Heart left ventricle (tissue), 13 donors: ENCODE results near the gene ADGRB2.

ENCODE experiments used
- POLR2A ChIP-seq, 2 donors: fragments of 450-650 bp; IDR thresholded peaks; one replicate each; pipeline ENCODE4 v1.6.1; 2017; ENCODE audit warnings: antibody characterized with exemption in 2 of 2, mild to moderate bottlenecking in 2 of 2, moderate library complexity in 2 of 2
- TF ChIP-seq, protein P1 (sequence below), 12 donors: fragments of 200-600 bp; sonication (generic) in 4 of 12; IDR thresholded peaks; one replicate each; pipeline versions ENCODE4 v1.5.0 to v1.8.0; 2018 to 2022; ENCODE audit warnings: antibody characterized with exemption in 12 of 12, mild to moderate bottlenecking in 5 of 12
- donor health status: ischemic (EF 13 %, LVEDD 7.1; RV severe dilation, severe dysfunction).
- donor health status: DM: no; HTN: yes; CAD: no.
- donor health status: DM: no; HTN: no; CAD: no.
- donor health status: ischemic (EF 25% LVEDD 6.9; RV normal size, moderate dysfunction).
- donor health status: ischemic (EF 25% LVEDD 5.7; RV mildly dilated, moderate dysfunction).
- donor health status: ischemic (EF 35%, LVEDD 5.7; RV mildly dilated, moderate dysfunction).
- donor health status: nonischemic (EF 11% LVEDD 7.7; RV severe dilation, severe dysfunction).
- donor health status: DM: yes; HTN: yes; CAD: no.
- donor health status: PGD.
- donor health status: ischemic (EF 29% LVEDD 5.4; RV normal size, mild dysfunction).
- donor health status: nonischemic (EF 23%, LVEDD 6.1; RV moderate dilation, normal function).

DNA sequence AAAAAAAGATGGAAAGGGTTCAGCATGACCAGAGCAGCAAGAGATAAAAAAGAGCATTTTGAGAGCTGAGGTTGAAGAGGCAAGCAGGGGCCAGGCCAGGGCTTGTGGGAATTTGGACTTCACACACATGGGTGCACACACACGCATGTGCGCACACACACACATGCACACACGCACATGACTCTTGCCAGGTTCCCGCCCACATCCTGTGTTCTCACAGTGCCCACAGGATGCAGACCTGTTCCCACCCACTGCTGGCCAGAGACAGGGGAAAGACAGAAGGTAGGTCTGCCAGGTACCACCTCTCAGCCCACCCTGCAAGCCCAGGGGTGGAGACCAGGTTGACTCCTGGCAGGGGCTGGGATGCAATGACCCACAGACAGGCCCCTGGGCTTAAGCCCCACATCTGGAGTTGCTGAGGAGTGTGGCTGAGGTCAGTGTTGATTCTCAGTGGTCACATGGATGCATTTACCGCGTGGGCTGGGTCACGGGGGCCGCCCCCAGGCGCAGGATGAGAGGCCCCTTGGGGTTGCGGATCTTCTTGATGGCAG is 64.7 kb downstream of the ADGRB2 start:
- TF ChIP-seq, protein P1, sequence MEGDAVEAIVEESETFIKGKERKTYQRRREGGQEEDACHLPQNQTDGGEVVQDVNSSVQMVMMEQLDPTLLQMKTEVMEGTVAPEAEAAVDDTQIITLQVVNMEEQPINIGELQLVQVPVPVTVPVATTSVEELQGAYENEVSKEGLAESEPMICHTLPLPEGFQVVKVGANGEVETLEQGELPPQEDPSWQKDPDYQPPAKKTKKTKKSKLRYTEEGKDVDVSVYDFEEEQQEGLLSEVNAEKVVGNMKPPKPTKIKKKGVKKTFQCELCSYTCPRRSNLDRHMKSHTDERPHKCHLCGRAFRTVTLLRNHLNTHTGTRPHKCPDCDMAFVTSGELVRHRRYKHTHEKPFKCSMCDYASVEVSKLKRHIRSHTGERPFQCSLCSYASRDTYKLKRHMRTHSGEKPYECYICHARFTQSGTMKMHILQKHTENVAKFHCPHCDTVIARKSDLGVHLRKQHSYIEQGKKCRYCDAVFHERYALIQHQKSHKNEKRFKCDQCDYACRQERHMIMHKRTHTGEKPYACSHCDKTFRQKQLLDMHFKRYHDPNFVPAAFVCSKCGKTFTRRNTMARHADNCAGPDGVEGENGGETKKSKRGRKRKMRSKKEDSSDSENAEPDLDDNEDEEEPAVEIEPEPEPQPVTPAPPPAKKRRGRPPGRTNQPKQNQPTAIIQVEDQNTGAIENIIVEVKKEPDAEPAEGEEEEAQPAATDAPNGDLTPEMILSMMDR (IDR thresholded peaks at IDR 0.05), result no peak
- TF ChIP-seq POLR2A (IDR thresholded peaks at IDR 0.05), result no peak
